UCSD-AML1 (cell line): Measurements from ENCODE around the gene CGN.

Experiments used
- DNase-seq: peaks from one replicate; lab custom pipeline; 2025; ENCODE audit not compliant: unreplicated experiment; lab: John Stamatoyannopoulos, UW

The CGN gene

GRCh38 chr1:151510957-151511635 lies at the start of gene CGN:
Gene CGN, plus strand, starts transcription at chr1:151511387. Its CDS starts 7,133 bp downstream, at chr1:151518520.
- peak; percentile 80 for DNase-seq

- no peak for DNase-seq
Measured at GRCh38 chr1:151461694-151462093, 49.5 kb upstream of the CGN start.

GRCh38 chr1:151465026-151465425 lies 46.2 kb upstream of the CGN start:
- DNase-seq: no peak

- DNase-seq: no peak
Measured at GRCh38 chr1:151472856-151473731, 38.1 kb upstream of the CGN start.

- DNase-seq: no peak
Measured at GRCh38 chr1:151474745-151475144, 36.4 kb upstream of the CGN start.

- no peak for DNase-seq
Measured at GRCh38 chr1:151475175-151475574, 36.0 kb upstream of the CGN start.

- DNase-seq: no peak
Measured at GRCh38 chr1:151476083-151476482, 35.1 kb upstream of the CGN start.

GRCh38 chr1:151477066-151477465 lies 34.1 kb upstream of the CGN start:
- no peak for DNase-seq

GRCh38 chr1:151478140-151478812 lies 32.9 kb upstream of the CGN start:
- DNase-seq: no peak

GRCh38 chr1:151478923-151479322 lies 32.3 kb upstream of the CGN start:
- no peak for DNase-seq

GRCh38 chr1:151479462-151479861 lies 31.7 kb upstream of the CGN start:
- no peak for DNase-seq

GRCh38 chr1:151482017-151482416 lies 29.2 kb upstream of the CGN start:
- DNase-seq: no peak

- no peak for DNase-seq
Measured at GRCh38 chr1:151485685-151486255, 25.4 kb upstream of the CGN start.

- no peak for DNase-seq
Measured at GRCh38 chr1:151486557-151486956, 24.6 kb upstream of the CGN start.

- no peak for DNase-seq
Measured at GRCh38 chr1:151491641-151492040, 19.5 kb upstream of the CGN start.

GRCh38 chr1:151492120-151492519 lies 19.1 kb upstream of the CGN start:
- no peak for DNase-seq

GRCh38 chr1:151493042-151493441 lies 18.1 kb upstream of the CGN start:
- no peak for DNase-seq

GRCh38 chr1:151494741-151495281 lies 16.4 kb upstream of the CGN start:
- DNase-seq: no peak

GRCh38 chr1:151495316-151495715 lies 15.9 kb upstream of the CGN start:
- no peak for DNase-seq

GRCh38 chr1:151499365-151499764 lies 11.8 kb upstream of the CGN start:
- no peak for DNase-seq

- DNase-seq: no peak
Measured at GRCh38 chr1:151499930-151500329, 11.3 kb upstream of the CGN start.
